DMS53 (cell line): ENCODE results near the gene ZNF488.
"Not testable (repeated sequence)": the region's sequence is repeated elsewhere in the genome, so short reads cannot be mapped to it uniquely, and the experiment has no call there.

Experiments
- DNase-seq: peaks from one replicate; lab custom pipeline; 2025; lab: John Stamatoyannopoulos, UW

ZNF488 gene

GRCh38 chr10:47384148-47384921, at the start of gene ZNF488:
ZNF488 (minus strand) TSS chr10:47384293; CDS start chr10:47368829, 15,464 bp downstream.
- DNase-seq, result peak; percentile 96

- no peak for DNase-seq
Observed at GRCh38 chr10:47425813-47426419, 41.8 kb upstream of the ZNF488 start.

DNA sequence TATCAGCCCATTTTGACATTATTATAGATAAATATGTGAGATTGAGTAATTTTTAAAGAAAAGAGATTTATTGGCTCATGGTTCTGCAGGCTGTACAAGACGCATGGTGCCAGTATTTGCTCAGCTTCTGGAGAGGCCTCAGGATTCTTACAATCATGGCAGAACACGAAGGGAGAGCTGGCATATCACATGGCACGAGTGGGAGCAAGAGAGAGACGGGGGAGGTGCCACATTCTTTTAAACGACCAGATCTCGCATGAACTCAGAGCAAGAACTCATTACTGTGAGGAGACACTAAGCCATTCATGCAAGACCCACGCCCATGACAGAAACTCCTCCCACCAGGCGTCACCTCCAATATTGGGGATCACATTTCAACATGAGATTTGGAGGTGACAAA, 40.1 kb upstream of the ZNF488 start:
- DNase-seq, result no peak

DNA sequence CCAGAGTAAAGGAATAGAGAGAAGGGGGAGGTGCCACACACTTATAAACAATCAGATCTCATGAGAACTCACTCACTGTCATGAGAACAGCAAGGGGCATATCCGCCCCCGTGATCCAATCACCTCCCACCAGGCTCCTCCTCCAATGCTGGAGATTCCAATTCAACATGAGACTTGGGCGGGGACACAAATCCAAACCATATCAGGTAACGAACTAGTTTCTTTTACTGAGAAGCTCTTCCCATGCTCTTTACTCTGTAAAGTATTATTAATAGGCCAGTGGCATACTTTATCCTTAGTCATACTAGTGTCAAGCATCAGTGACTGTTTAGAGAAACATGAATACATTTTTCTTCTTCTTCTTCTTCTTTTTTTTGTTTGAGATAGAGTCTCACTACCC, 39.4 kb upstream of the ZNF488 start:
- DNase-seq, result no peak

- DNase-seq, result no peak
Observed at GRCh38 chr10:47421057-47421952, 37.2 kb upstream of the ZNF488 start.

DNA sequence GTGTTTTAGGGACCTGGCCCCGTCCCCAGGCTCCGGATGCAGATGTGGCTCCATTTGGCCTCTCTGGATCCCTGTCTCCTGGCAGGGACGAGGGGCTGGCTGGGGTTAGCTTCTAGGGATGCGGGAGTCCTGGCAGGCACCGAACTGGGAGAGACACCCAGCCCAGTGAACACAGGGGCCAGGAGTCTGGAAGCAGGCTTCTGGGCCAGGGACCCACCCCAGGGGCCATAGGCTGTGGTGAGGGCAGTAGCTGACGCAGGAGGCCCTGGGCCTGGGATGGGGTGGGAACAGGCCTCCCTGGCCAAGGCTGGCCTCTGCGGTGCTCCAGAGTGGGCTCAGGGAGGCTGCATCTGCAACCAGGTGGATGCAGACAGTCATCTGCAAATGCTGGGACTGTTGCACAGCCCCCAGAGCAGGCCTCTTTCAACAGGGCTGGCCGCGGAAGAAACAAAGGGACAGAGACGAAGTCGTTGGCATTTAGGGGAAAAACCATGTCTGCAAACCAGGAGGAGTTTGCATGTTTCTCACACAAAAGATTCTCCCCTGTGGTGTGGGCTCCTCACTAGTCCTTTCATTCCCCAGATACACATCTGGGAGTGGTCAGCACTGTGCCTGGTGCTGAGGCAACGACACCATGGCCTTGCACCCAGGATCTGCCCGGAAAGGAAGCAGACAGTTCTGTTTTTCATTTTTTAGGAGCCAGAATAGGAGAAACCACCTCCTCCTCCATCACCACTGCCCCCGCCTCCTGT, 36.4 kb upstream of the ZNF488 start:
- no peak for DNase-seq

DNA sequence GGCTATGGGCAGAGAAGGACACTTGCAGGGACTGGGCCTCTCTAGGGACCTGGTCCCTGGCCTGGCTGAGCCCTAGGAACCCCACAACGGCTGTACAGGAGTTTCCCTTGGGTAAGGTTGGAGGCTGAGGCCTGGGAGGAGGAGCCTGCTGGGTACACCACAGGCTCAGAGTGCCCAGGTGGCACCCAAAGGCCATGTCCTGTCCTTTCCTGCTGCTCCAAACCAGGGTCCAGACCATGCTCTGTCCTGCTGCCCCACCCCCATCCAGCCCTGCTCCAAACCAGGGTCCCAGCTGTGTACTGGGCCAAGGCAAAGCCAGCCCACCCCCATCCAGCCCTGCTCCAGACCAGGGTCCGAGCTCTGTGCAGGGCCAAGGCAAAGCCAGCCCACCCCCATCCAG, 35.3 kb upstream of the ZNF488 start:
- no peak for DNase-seq

- DNase-seq, result no peak
Observed at GRCh38 chr10:47418966-47419365, 34.9 kb upstream of the ZNF488 start.

- DNase-seq, result no peak
Observed at GRCh38 chr10:47418321-47418720, 34.2 kb upstream of the ZNF488 start.

- DNase-seq, result not testable (repeated sequence)
Observed at GRCh38 chr10:47416305-47417218, 32.5 kb upstream of the ZNF488 start.

- DNase-seq, result no peak
Observed at GRCh38 chr10:47415520-47416304, 31.6 kb upstream of the ZNF488 start.

- no peak for DNase-seq
Observed at GRCh38 chr10:47414752-47415519, 30.8 kb upstream of the ZNF488 start.

- no peak for DNase-seq
Observed at GRCh38 chr10:47414227-47414592, 30.1 kb upstream of the ZNF488 start.

GRCh38 chr10:47413531-47414226, 29.6 kb upstream of the ZNF488 start:
- no peak for DNase-seq

- peak; percentile 68 for DNase-seq
Observed at GRCh38 chr10:47412869-47413268, 28.8 kb upstream of the ZNF488 start.

GRCh38 chr10:47412177-47412730, 28.2 kb upstream of the ZNF488 start:
- DNase-seq, result no peak

GRCh38 chr10:47410862-47411261, 26.8 kb upstream of the ZNF488 start:
- DNase-seq, result no peak

DNA sequence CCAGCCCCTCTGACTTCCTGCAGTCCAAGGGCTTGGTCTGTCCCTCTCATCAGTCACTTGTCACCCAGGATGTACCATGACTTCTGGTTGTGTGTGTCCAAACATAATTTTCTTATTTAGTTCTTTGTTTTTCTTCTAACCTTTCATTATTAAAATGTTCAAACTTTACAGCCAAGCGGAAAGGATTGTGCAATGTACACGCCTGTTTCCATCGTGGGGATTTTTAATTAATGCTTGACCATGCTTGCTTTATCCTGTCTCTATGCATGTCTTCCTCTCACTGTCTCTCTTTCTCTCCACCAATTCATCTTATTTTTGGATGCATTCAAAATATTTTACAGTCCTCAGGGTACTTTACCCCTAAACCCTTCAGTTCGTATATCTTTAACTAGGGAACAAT, 26.2 kb upstream of the ZNF488 start:
- no peak for DNase-seq
